Spleen (tissue), 11 donors: ENCODE data around the gene SDSL. TPM values are rescaled to one million over a fixed set of nuclear protein-coding genes. Genes with fewer than 3 reads are reported as not detected.

Experiments
- DNase-seq: peaks from one replicate; pipeline ENCODE4 v3.0.0-alpha.2; 2020
- H3K27ac ChIP-seq, 8 donors: fragments of 200-600 bp; sonication (generic) in 7 of 8; 1 replicate in 4 of 8; 2 replicates in 4 of 8; pipeline versions ENCODE4 v1.5.0 to v1.8.0; 2016 to 2021; ENCODE audit warnings: inconsistent platforms in 4 of 8, mild to moderate bottlenecking in 4 of 8, moderate library complexity in 1 of 8
- H3K27me3 ChIP-seq, 7 donors: fragments of 200-600 bp; sonication (generic) in 6 of 7; replicated peaks in 1 of 7; 1 replicate in 4 of 7; 2 replicates in 3 of 7; pipeline versions ENCODE4 v1.5.0 to v1.8.0; 2016 to 2021; ENCODE audit warnings: inconsistent platforms in 3 of 7, mild to moderate bottlenecking in 1 of 7
- H3K36me3 ChIP-seq, 6 donors: fragments of 200-600 bp; sonication (generic) in 5 of 6; 1 replicate in 4 of 6; 2 replicates in 2 of 6; pipeline versions ENCODE4 v1.5.0 to v1.8.0; 2016 to 2021; ENCODE audit warnings: inconsistent platforms in 2 of 6
- H3K4me1 ChIP-seq, 6 donors: fragments of 200-600 bp; sonication (generic) in 5 of 6; 1 replicate in 3 of 6; 2 replicates in 3 of 6; pipeline versions ENCODE4 v1.5.0 to v1.8.0; 2016 to 2021; ENCODE audit warnings: inconsistent platforms in 3 of 6
- H3K4me3 ChIP-seq, 8 donors: fragments of 200-600 bp; sonication (generic) in 7 of 8; 1 replicate in 4 of 8; 2 replicates in 4 of 8; pipeline versions ENCODE4 v1.5.0 to v1.8.0; 2016 to 2021; ENCODE audit warnings: inconsistent platforms in 4 of 8, mild to moderate bottlenecking in 4 of 8, moderate library complexity in 2 of 8
- H3K9me3 ChIP-seq, 8 donors: fragments of 200-600 bp; sonication (generic) in 7 of 8; 1 replicate in 4 of 8; 2 replicates in 4 of 8; pipeline versions ENCODE4 v1.5.0 to v1.8.0; 2016 to 2021; ENCODE audit warnings: inconsistent platforms in 4 of 8
- CTCF ChIP-seq, 11 experiments: fragments of 200-600 bp in 7 of 11; fragments of 450-650 bp in 4 of 11; sonication (generic) in 4 of 11; IDR thresholded peaks in 8 of 11; conservative IDR thresholded peaks in 3 of 11; 1 replicate in 7 of 11; 2 replicates in 4 of 11; pipeline versions ENCODE4 v1.4.0 to v1.8.0; 2016 to 2021; ENCODE audit warnings: antibody characterized with exemption in 11 of 11, inconsistent platforms in 4 of 11, mild to moderate bottlenecking in 1 of 11
- POLR2A ChIP-seq, 3 donors: fragments of 450-650 bp; IDR thresholded peaks; one replicate each; pipeline ENCODE4 v1.5.1; 2017; ENCODE audit warnings: antibody characterized with exemption in 3 of 3, mild to moderate bottlenecking in 1 of 3
- POLR2AphosphoS5 ChIP-seq, 3 donors: sonication (generic); formaldehyde crosslinking; IDR thresholded peaks; one replicate each; pipeline ENCODE4 v1.5.1; 2017; ENCODE audit warnings: antibody characterized with exemption in 3 of 3
- WGBS, 5 donors: extraction: QIAGEN DNeasy Blood & Tissue Kit in 3 of 5; methylation state at CpG; one replicate each; pipeline versions ENCODE4 v1.1.5 to v1.1.7; 2013 to 2018; 5-methylcytosine and 5-hydroxymethylcytosine counted together
- intact Hi-C: fragments of 100-400 bp; cut with DNase I; formaldehyde crosslinking; loops from one replicate; pipeline ENCODE4 v1.15.0; 2023; ENCODE audit warnings: low total_unique reads
- polyA plus RNA-seq, 3 donors: library from polyadenylated mRNA; stranded (reverse); fragments of 200-250 nt; gene quantifications; one replicate each; pipeline ENCODE4 v1.2.1, GENCODE V29; 2013
- total RNA-seq, 7 donors: library from RNA; depleted of rRNA in 3 of 7; stranded (reverse); fragments of >200 nt in 3 of 7; fragmentation: NEBNext Ultra II Directional in 4 of 7; extraction: Animal tissue kit (Norgen Biotek cat#: 25700) in 4 of 7; gene quantifications; one replicate each; pipeline versions ENCODE4 v1.1.0 to v1.2.1, GENCODE V29; 2016 to 2021
- donor health status: healthy with polysubstance abuse.
- donor health status: DM: no; HTN: no; CAD: no; lungs with moderate emphysema.
- donor health status: DM: no; HTN: no; CAD: no.
- donor health status: Bipolar disorder and iron deficiency.
- donor health status: healthy.
- donor health status: DM: no; HTN: no; CAD: no.
- donor health status: DM: yes; HTN: yes; CAD: no.

Gene SDSL
- total and polyA plus RNA-seq, 10 donors = 2.0 to 12.1 (median 5.2) TPM

- no peak for DNase-seq
- Histone ChIP-seq H3K4me3 (no peak overlapping the region), H3K27ac (no peak overlapping the region), H3K4me1 (no peaks in the 10 kb centered on the region), H3K36me3 (no peaks in the 10 kb centered on the region), H3K9me3 (no peaks in the 10 kb centered on the region), H3K27me3 (peaks cover 0 to 86% (median 15%) of the 10 kb centered on the region in 7 donors)
- TF ChIP-seq POLR2AphosphoS5 (IDR thresholded peaks at IDR 0.05) = no peak
- TF ChIP-seq POLR2A (IDR thresholded peaks at IDR 0.05) = no peak
- no peak for TF ChIP-seq CTCF (IDR thresholded peaks at IDR 0.05 in 8 of 11, conservative IDR thresholded peaks at IDR 0.05 in 3 of 11)
- WGBS, 5 donors = 39 to 46% (median 39%) methylated on average over 4 of the region's 4 CpGs
- intact Hi-C loops = no loop called here
Observed at GRCh38 chr12:113486722-113487121, 64.5 kb downstream of the SDSL start.

Other genes with a start within 250 kb of the SDSL start
- gene DDX54, start 236.9 kb upstream of the SDSL start, total RNA-seq = 10 to 100 TPM; 44.4 to 73.1 (median 59.8) TPM
- 10 to 100 TPM; 47.9 to 80.3 (median 69.9) TPM for gene DDX54, start 236.9 kb upstream of the SDSL start, polyA plus RNA-seq
- 10 to 100 TPM; 11.1 to 15.6 (median 11.9) TPM for gene RITA1, start 236.7 kb upstream of the SDSL start, total RNA-seq
- gene RITA1, start 236.7 kb upstream of the SDSL start, polyA plus RNA-seq = 10 to 100 TPM in 2 of 3 donors, 1 to 10 TPM in 1; 9.0 to 15.5 (median 13.0) TPM
- 10 to 100 TPM; 44.6 to 90.1 (median 51.9) TPM for gene TPCN1, start 200.9 kb upstream of the SDSL start, total RNA-seq
- gene TPCN1, start 200.9 kb upstream of the SDSL start, polyA plus RNA-seq = 10 to 100 TPM; 15.5 to 28.9 (median 27.8) TPM
- gene SLC8B1, start 87.3 kb upstream of the SDSL start, total RNA-seq = 100 to 1,000 TPM in 2 of 7 donors, 10 to 100 TPM in 5; 54.7 to 126 (median 84.4) TPM
- 10 to 100 TPM; 15.0 to 47.1 (median 32.5) TPM for gene SLC8B1, start 87.3 kb upstream of the SDSL start, polyA plus RNA-seq
- gene PLBD2, start 63.8 kb upstream of the SDSL start, total RNA-seq = 10 to 100 TPM; 27.9 to 38.8 (median 30.6) TPM
- 1 to 10 TPM; 4.2 to 9.0 (median 4.3) TPM for gene PLBD2, start 63.8 kb upstream of the SDSL start, polyA plus RNA-seq
- gene SDS, start 18.5 kb upstream of the SDSL start, total RNA-seq = 1 to 10 TPM in 2 of 7 donors, under 1 TPM in 4, not detected in 1; 0.61 to 3.4 (median 0.94) TPM
- gene SDS, start 18.5 kb upstream of the SDSL start, polyA plus RNA-seq = 1 to 10 TPM; 1.2 to 3.5 (median 1.7) TPM
- not detected for gene LHX5, start 49.5 kb downstream of the SDSL start, total RNA-seq
- gene LHX5, start 49.5 kb downstream of the SDSL start, polyA plus RNA-seq = not detected